ENCODE data around the gene JMJD4.

DNA sequence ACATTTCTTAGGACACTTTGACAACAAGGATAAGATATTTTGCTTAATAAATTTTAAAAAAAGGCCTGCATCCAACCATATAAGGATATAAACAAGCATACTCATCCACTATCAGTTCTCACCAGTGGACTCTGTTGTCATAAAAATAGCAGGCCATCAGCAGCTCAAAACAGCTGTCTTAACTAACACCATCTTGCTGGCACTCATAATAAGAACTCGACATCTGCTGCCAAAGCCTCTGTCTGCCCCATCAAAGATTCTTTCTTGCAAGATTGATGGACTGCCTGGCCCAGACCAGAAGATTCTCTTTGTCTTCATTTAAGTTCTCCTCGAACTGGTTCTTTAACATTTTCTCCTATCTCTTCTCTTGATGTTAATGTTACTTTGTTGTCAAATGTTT is 10.1 kb downstream of the JMJD4 start:
- TF ChIP-seq, protein P1, sequence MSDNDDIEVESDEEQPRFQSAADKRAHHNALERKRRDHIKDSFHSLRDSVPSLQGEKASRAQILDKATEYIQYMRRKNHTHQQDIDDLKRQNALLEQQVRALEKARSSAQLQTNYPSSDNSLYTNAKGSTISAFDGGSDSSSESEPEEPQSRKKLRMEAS (IDR thresholded peaks at IDR 0.05), result no peak
- TF ChIP-seq POLR2A (IDR thresholded peaks at IDR 0.05; ENCODE audit: borderline replicate concordance, extremely low read depth, insufficient read depth, insufficient read length), result no peak
- no peak for TF ChIP-seq EZH2phosphoT487 (IDR thresholded peaks at IDR 0.05; ENCODE audit: borderline replicate concordance)
- TF ChIP-seq, protein P2, sequence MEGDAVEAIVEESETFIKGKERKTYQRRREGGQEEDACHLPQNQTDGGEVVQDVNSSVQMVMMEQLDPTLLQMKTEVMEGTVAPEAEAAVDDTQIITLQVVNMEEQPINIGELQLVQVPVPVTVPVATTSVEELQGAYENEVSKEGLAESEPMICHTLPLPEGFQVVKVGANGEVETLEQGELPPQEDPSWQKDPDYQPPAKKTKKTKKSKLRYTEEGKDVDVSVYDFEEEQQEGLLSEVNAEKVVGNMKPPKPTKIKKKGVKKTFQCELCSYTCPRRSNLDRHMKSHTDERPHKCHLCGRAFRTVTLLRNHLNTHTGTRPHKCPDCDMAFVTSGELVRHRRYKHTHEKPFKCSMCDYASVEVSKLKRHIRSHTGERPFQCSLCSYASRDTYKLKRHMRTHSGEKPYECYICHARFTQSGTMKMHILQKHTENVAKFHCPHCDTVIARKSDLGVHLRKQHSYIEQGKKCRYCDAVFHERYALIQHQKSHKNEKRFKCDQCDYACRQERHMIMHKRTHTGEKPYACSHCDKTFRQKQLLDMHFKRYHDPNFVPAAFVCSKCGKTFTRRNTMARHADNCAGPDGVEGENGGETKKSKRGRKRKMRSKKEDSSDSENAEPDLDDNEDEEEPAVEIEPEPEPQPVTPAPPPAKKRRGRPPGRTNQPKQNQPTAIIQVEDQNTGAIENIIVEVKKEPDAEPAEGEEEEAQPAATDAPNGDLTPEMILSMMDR (IDR thresholded peaks at IDR 0.05 in 2 of 3, conservative IDR thresholded peaks at IDR 0.05 in 1 of 3; ENCODE audit: borderline replicate concordance in 1 of 3, insufficient read depth in 1 of 3, low read depth in 2 of 3, low read length in 2 of 3), result no peak
- TF ChIP-seq POLR2AphosphoS5 (IDR thresholded peaks at IDR 0.05; ENCODE audit: low read depth, low read length), result no peak
- no peak for TF ChIP-seq SIN3A (IDR thresholded peaks at IDR 0.05; ENCODE audit: low read depth)
- no peak for TF ChIP-seq SP1 (IDR thresholded peaks at IDR 0.05; ENCODE audit: low read depth)
- no peak for TF ChIP-seq RAD21 (IDR thresholded peaks at IDR 0.05; ENCODE audit: low read depth)
- TF ChIP-seq, protein P3, sequence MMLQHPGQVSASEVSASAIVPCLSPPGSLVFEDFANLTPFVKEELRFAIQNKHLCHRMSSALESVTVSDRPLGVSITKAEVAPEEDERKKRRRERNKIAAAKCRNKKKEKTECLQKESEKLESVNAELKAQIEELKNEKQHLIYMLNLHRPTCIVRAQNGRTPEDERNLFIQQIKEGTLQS (IDR thresholded peaks at IDR 0.05), result no peak
- TF ChIP-seq ZNF274 (IDR thresholded peaks at IDR 0.05; ENCODE audit: low read depth, low read length), result no peak
- TF ChIP-seq EZH2 (IDR thresholded peaks at IDR 0.05), result no peak
- no peak for TF ChIP-seq SRF (IDR thresholded peaks at IDR 0.05; ENCODE audit: low read depth)
